Gastrocnemius medialis (tissue), 4 donors: ENCODE results near the gene CAPN8.

ENCODE experiments used
- CTCF ChIP-seq, 5 experiments: fragments of 450-650 bp in 3 of 5; fragments of 200-600 bp in 2 of 5; sonication (generic) in 2 of 5; IDR thresholded peaks in 4 of 5; conservative IDR thresholded peaks in 1 of 5; 1 replicate in 4 of 5; 2 replicates in 1 of 5; pipeline ENCODE4 v1.5.1; 2016 to 2019; ENCODE audit warnings: antibody characterized with exemption in 5 of 5, mild to moderate bottlenecking in 3 of 5, moderate library complexity in 3 of 5
- POLR2A ChIP-seq, 2 donors: fragments of 450-650 bp; IDR thresholded peaks; one replicate each; pipeline ENCODE4 v1.6.1; 2017; ENCODE audit warnings: antibody characterized with exemption in 2 of 2, mild to moderate bottlenecking in 2 of 2, moderate library complexity in 2 of 2

DNA sequence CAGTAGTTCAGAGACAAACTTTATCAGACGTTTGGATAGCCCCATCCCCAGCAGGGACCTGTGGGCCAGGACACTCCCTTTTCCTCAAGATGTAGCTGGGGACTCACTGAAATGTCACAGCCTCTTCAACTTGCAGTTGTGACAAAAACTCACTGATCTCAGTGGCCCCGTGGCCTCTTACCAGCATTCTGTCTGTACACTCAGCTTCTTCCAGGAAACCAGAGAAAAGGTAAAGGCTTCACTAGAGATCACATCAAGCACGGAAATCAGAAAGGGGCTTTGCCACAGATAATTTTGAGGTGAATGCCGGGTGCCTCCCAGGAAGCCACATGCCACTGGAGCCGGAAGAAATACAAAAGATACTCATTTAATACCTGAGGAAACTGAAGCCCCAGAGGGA lies 150.1 kb downstream of the CAPN8 start:
- TF ChIP-seq CTCF (IDR thresholded peaks at IDR 0.05 in 4 of 5, conservative IDR thresholded peaks at IDR 0.05 in 1 of 5), result no peak
- TF ChIP-seq POLR2A (IDR thresholded peaks at IDR 0.05), result no peak
